ENCODE data around the gene CCDC146.

- no peak for TF ChIP-seq POLR2A (IDR thresholded peaks at IDR 0.05; ENCODE audit: low read length)
- TF ChIP-seq GATA1 (IDR thresholded peaks at IDR 0.05; ENCODE audit: low read depth, low read length): no peak
These were observed 153.7 kb downstream of the CCDC146 start for GRCh38 chr7:77276120-77276519.

Data from erythroblast (primary cell).